HepG2 (cell line): ENCODE measurements around the gene ERV3-1. TPM values are rescaled to one million over a fixed set of nuclear protein-coding genes. Genes with fewer than 3 reads are reported as not detected.

Experiments
- CENPX ChIP-seq: sonication (generic); formaldehyde crosslinking; IDR thresholded peaks from 2 replicates; pipeline ENCODE4 v1.9.0; 2021; ENCODE audit warnings: mild to moderate bottlenecking, missing genetic modification reagents, moderate library complexity
- FOXK2 ChIP-seq: fragments of 450-650 bp; IDR thresholded peaks from 2 replicates; pipeline ENCODE4 v1.6.1; 2016
- GATAD2A ChIP-seq: IDR thresholded peaks from 2 replicates; pipeline ENCODE4 v1.6.1; 2016
- HINFP ChIP-seq: sonication (generic); formaldehyde crosslinking; IDR thresholded peaks from 2 replicates; pipeline ENCODE4 v1.4.0; 2020; ENCODE audit warnings: low read depth, mild to moderate bottlenecking, missing genetic modification reagents
- HOXA5 ChIP-seq: sonication (generic); formaldehyde crosslinking; IDR thresholded peaks from 2 replicates; pipeline ENCODE4 v1.4.0; 2020; ENCODE audit warnings: missing genetic modification reagents
- IKZF1 ChIP-seq: fragments of 450-650 bp; IDR thresholded peaks from 2 replicates; pipeline ENCODE4 v1.7.1; 2016
- IRF1 ChIP-seq: sonication (generic); formaldehyde crosslinking; IDR thresholded peaks from 2 replicates; pipeline ENCODE4 v1.4.0; 2020; ENCODE audit warnings: low read depth, mild to moderate bottlenecking, missing genetic modification reagents
- IRF2 ChIP-seq: IDR thresholded peaks from 2 replicates; pipeline ENCODE4 v1.6.1; 2018; ENCODE audit warnings: missing genetic modification reagents, missing compliant biosample characterization
- MAFK ChIP-seq, 2 experiments: IDR thresholded peaks in 1 of 2; conservative IDR thresholded peaks in 1 of 2; 2 replicates each; pipeline ENCODE4 v1.6.1; 2011; ENCODE audit warnings: improper control_type of control experiment in 2 of 2, low read length in 2 of 2
- MNT ChIP-seq: fragments of 450-650 bp; IDR thresholded peaks from 2 replicates; pipeline ENCODE4 v1.6.1; 2016
- NFATC3 ChIP-seq: sonication (generic); formaldehyde crosslinking; IDR thresholded peaks from 2 replicates; pipeline ENCODE4 v1.5.1; 2020; ENCODE audit warnings: mild to moderate bottlenecking, missing genetic modification reagents
- NFYC ChIP-seq: IDR thresholded peaks from 2 replicates; pipeline ENCODE4 v1.6.1; 2016; ENCODE audit warnings: missing genetic modification reagents, missing compliant biosample characterization
- PAF1 ChIP-seq: IDR thresholded peaks from 2 replicates; pipeline ENCODE4 v1.6.1; 2016; ENCODE audit warnings: missing genetic modification reagents, missing compliant biosample characterization
- RBFOX2 ChIP-seq: fragments of 200-400 bp; formaldehyde crosslinking; IDR thresholded peaks from 2 replicates; pipeline ENCODE4 v1.6.1; 2017; ENCODE audit warnings: low read depth, mild to moderate bottlenecking, low read length
- RNF2 ChIP-seq: fragments of 450-650 bp; conservative IDR thresholded peaks from 2 replicates; pipeline ENCODE4 v1.6.1; 2016; ENCODE audit warnings: low read depth
- TCF7L2 ChIP-seq: IDR thresholded peaks from 2 replicates; pipeline ENCODE4 v1.6.1; 2011; ENCODE audit warnings: mild to moderate bottlenecking, low read depth, low read length, moderate library complexity
- XBP1 ChIP-seq: sonication (generic); formaldehyde crosslinking; IDR thresholded peaks from 2 replicates; pipeline ENCODE4 v1.5.0; 2020; ENCODE audit warnings: missing genetic modification reagents
- ZBTB42 ChIP-seq: sonication (generic); formaldehyde crosslinking; IDR thresholded peaks from 2 replicates; pipeline ENCODE4 v1.5.0; 2020; ENCODE audit warnings: mild to moderate bottlenecking, missing genetic modification reagents
- ZMAT3 ChIP-seq: sonication (generic); formaldehyde crosslinking; conservative IDR thresholded peaks from 2 replicates; pipeline ENCODE4 v1.7.0; 2021; ENCODE audit warnings: missing genetic modification reagents
- ZNF512 ChIP-seq: sonication (generic); formaldehyde crosslinking; IDR thresholded peaks from 2 replicates; pipeline ENCODE4 v1.4.0; 2020; ENCODE audit warnings: mild to moderate bottlenecking, missing genetic modification reagents
- ZNF576 ChIP-seq: sonication (generic); formaldehyde crosslinking; IDR thresholded peaks from 2 replicates; pipeline ENCODE4 v1.4.0; 2020; ENCODE audit warnings: mild to moderate bottlenecking, missing genetic modification reagents
- ZNF607 ChIP-seq: sonication (generic); formaldehyde crosslinking; IDR thresholded peaks from 2 replicates; pipeline ENCODE4 v1.5.1; 2020; ENCODE audit warnings: missing genetic modification reagents, mild to moderate bottlenecking, borderline replicate concordance
- ZNF652 ChIP-seq: IDR thresholded peaks from 2 replicates; pipeline ENCODE4 v1.6.1; 2016; ENCODE audit warnings: low read depth, borderline replicate concordance
- ZNF691 ChIP-seq: sonication (generic); formaldehyde crosslinking; IDR thresholded peaks from 2 replicates; pipeline ENCODE4 v1.4.0; 2020; ENCODE audit warnings: missing genetic modification reagents, low read depth, mild to moderate bottlenecking, borderline replicate concordance
- ZNF7 ChIP-seq: IDR thresholded peaks from 2 replicates; pipeline ENCODE4 v1.6.1; 2016; ENCODE audit warnings: missing biosample characterization, missing genetic modification reagents
- polyA plus RNA-seq, 8 experiments: library from polyadenylated mRNA; depleted of rRNA in 3 of 8; stranded (reverse) in 7 of 8; unstranded in 1 of 8; fragments of >200 nt; fragmentation: Illumina TruSeq in 4 of 8; extraction: Trizol in 4 of 8; gene quantifications; 2 replicates each; pipeline versions ENCODE4 v1.2.1 to v1.2.3, GENCODE V29; 2011 to 2016; ENCODE audit warnings: low read depth in 4 of 8, missing spikeins in 1 of 8, mixed read lengths in 1 of 8; ENCODE audit not compliant: insufficient read depth in 1 of 8
- total RNA-seq, 5 experiments: library from RNA; depleted of rRNA; stranded (reverse); fragments of >200 nt; fragmentation: Illumina TruSeq; extraction: Trizol; gene quantifications; 2 replicates each; pipeline ENCODE4 v1.2.3, GENCODE V29; 2016; ENCODE audit warnings: low read depth in 1 of 5

ERV3-1 gene
- total and polyA plus RNA-seq, 2 of the 13 experiments (the other 11 are each of a cell fraction or from before 2014, with no cell fraction given): 20.4 to 86.3 TPM

- no peak for TF ChIP-seq TCF7L2
- no peak for TF ChIP-seq FOXK2
- no peak for TF ChIP-seq ZNF512
- 0 out of 2 replicates have a peak, but pooled peaks have one; percentile 29 for TF ChIP-seq IRF2
- peak; percentile 64; the same call in 1 of the 2 replicates for TF ChIP-seq ZNF691
- TF ChIP-seq ZNF652: no peak
- TF ChIP-seq ZBTB42 (CRISPR knock-in tag): no peak
- no peak for TF ChIP-seq ZMAT3 (CRISPR knock-in tag)
- no peak for TF ChIP-seq ZNF7 (CRISPR knock-in tag)
- TF ChIP-seq CENPX (CRISPR knock-in tag): no peak
- peak; percentile 28; the same call in 1 of the 2 replicates for TF ChIP-seq GATAD2A (CRISPR knock-in tag)
- TF ChIP-seq NFYC (CRISPR knock-in tag): no peak
- TF ChIP-seq ZNF607: no peak
- TF ChIP-seq XBP1 (CRISPR knock-in tag): no peak
- no peak for TF ChIP-seq HINFP (CRISPR knock-in tag)
- TF ChIP-seq NFATC3 (CRISPR knock-in tag): no peak
- TF ChIP-seq HOXA5 (CRISPR knock-in tag): no peak
- TF ChIP-seq RNF2: no peak
- no peak for TF ChIP-seq MNT
- TF ChIP-seq IKZF1: no peak
- no peak for TF ChIP-seq IRF1
- peak; percentile 56; the same call in 1 of the 2 replicates for TF ChIP-seq PAF1 (CRISPR knock-in tag)
- 0 out of 2 replicates have a peak, but pooled peaks have one; percentile 14 for TF ChIP-seq RBFOX2
- no peak for TF ChIP-seq ZNF576 (CRISPR knock-in tag)
- TF ChIP-seq MAFK (conservative IDR thresholded peaks at IDR 0.05 in 1 of 2, IDR thresholded peaks at IDR 0.05 in 1 of 2; ENCODE audit: low read length in 2 of 2): no peak
Measured at GRCh38 chr7:65004575-65004974, 1.9 kb downstream of the ERV3-1 start (continued).
